ENCODE results near the gene CDH4.

The CDH4 gene

DNA sequence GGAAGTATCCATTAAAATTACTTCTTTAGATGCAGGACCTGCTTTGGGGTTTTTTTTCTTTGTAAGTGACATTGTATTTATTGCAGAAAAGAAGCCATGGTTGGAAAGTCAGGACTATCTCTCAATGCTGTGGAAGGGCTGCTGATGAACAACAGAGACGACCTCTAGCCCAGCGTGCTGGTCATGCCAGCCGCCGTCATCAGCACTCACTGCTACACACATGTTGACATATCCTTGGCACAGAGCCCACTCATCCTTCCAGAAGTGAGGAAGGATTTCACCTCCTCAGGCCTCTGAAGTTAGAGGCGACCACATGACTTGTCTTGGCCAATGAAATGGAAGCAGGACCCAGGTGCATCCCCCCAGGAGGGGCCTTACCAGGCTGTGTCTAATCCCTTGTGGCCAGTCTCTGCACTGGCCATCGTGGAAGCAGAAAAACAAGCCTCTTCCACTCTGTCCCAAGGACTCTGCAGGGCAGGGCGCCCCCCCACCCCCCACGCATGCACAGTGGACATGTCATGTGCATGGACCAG is 470.2 kb downstream of the CDH4 start:
- no peaks in the 10 kb centered on the region for H3K4me1 ChIP-seq (ENCODE audit: control insufficient read depth in 1 of 2, insufficient read depth in 2 of 2, low read length in 2 of 2)
- H3K4me3 ChIP-seq (ENCODE audit: low read depth in 1 of 2, low read length in 2 of 2): no peak overlapping the region
- H3K27ac ChIP-seq (ENCODE audit: low read depth, low read length): no peak overlapping the region
- peaks cover 0 to 6% of the 10 kb centered on the region in 2 donors for H3K9me3 ChIP-seq (ENCODE audit: control insufficient read depth in 1 of 2, low read length in 2 of 2)
- no peaks in the 10 kb centered on the region for H3K36me3 ChIP-seq (ENCODE audit: control insufficient read depth in 1 of 2, insufficient read depth in 2 of 2, low read length in 2 of 2)
- H3K27me3 ChIP-seq (ENCODE audit: control insufficient read depth in 1 of 2, insufficient read depth in 2 of 2, low read length in 2 of 2): peaks cover 0 to 7% of the 10 kb centered on the region in 2 donors
- no peak overlapping the region for H3K9ac ChIP-seq (ENCODE audit: low read depth in 1 of 2, low read length in 2 of 2)

DNA sequence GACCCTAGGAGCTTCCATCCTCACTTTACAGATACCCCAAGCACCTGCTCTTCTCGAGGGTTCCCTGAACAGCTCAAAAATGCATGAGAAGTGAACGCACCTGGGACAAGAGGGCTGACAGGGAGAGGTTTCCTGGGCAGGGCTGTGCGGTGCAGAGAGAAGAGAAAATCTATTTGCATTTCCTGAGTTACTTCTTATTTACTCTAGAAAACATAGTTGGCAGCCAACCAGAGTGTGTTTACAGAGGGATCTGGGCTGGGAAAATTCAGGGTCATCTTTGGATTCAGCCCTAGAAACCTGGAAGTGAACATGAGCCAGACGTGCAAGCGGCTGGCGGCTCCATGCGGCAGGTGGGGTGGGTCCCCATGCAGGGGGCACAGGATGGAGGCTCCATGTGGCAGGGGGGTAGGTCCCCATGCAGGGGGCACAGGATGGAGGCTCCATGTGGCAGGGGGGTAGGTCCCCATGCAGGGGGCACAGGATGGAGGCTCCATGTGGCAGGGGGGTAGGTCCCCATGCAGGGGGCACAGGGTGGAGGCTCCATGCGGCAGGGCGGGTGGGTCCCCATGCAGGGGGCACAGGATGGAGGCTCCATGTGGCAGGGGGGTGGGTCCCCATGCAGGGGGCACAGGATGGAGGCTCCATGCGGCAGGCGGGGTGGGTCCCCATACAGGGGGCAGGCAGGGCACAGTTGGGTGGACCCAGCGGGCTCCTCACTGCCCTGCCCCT is 471.6 kb downstream of the CDH4 start:
- no peak overlapping the region for H3K4me3 ChIP-seq (ENCODE audit: low read depth in 1 of 2, low read length in 2 of 2)
- peaks cover 0 to 7% of the 10 kb centered on the region in 2 donors for H3K27me3 ChIP-seq (ENCODE audit: control insufficient read depth in 1 of 2, insufficient read depth in 2 of 2, low read length in 2 of 2)
- H3K36me3 ChIP-seq (ENCODE audit: control insufficient read depth in 1 of 2, insufficient read depth in 2 of 2, low read length in 2 of 2): no peaks in the 10 kb centered on the region
- H3K27ac ChIP-seq (ENCODE audit: low read depth, low read length): no peak overlapping the region
- H3K9me3 ChIP-seq (ENCODE audit: control insufficient read depth in 1 of 2, low read length in 2 of 2): peaks cover 0 to 6% of the 10 kb centered on the region in 2 donors
- no peaks in the 10 kb centered on the region for H3K4me1 ChIP-seq (ENCODE audit: control insufficient read depth in 1 of 2, insufficient read depth in 2 of 2, low read length in 2 of 2)
- H3K9ac ChIP-seq (ENCODE audit: low read depth in 1 of 2, low read length in 2 of 2): no peak overlapping the region

DNA sequence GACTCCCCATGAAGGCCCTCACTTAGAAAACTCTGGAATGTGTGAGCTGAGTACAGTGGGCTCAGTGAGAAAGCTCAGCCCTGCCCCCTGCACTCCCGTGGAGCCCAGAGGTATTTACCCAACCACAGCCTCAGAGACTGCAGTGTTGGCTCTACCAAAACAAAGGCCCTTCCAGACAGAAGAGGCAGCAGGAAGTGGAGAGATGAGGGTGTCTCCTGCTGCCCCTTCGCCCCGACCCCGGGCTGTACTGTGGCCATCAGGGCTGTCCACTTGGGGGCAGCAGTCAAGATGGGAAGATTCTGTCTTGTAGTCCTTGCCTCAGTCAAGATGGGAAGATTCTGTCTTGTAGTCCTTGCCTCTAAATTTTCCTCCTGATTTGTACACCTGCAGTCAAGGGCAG is 472.3 kb downstream of the CDH4 start:
- H3K27me3 ChIP-seq (ENCODE audit: control insufficient read depth in 1 of 2, insufficient read depth in 2 of 2, low read length in 2 of 2): peaks cover 0 to 7% of the 10 kb centered on the region in 2 donors
- H3K4me1 ChIP-seq (ENCODE audit: control insufficient read depth in 1 of 2, insufficient read depth in 2 of 2, low read length in 2 of 2): no peaks in the 10 kb centered on the region

DNA sequence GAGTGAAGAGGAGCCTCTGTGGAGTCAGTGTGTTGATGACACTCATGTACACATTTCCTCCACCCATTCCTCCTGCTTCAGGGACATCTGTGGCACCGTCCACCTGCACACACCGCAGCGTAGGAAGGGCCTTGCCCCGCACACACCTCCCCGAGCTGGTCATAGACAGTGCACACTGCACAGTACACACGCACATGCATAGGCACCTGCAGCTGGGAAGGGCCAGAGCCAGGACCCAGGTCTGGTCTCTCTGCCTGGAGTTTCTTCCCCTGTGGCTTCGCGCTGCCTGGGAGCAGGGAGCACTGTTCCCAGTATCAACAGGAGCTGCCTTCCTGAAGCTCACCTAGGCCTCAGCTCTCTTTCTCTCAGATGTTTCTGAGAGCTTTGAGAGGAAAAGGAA is 473.1 kb downstream of the CDH4 start:
- Histone ChIP-seq H3K27ac (ENCODE audit: low read depth, low read length) (no peak overlapping the region), H3K4me3 (ENCODE audit: low read depth in 1 of 2, low read length in 2 of 2) (no peak overlapping the region)

More for the DNA sequence above, 472.3 kb downstream of the CDH4 start:
- Histone ChIP-seq H3K36me3 (ENCODE audit: control insufficient read depth in 1 of 2, insufficient read depth in 2 of 2, low read length in 2 of 2) (no peaks in the 10 kb centered on the region), H3K27ac (ENCODE audit: low read depth, low read length) (no peak overlapping the region), H3K4me3 (ENCODE audit: low read depth in 1 of 2, low read length in 2 of 2) (no peak overlapping the region), H3K9me3 (ENCODE audit: control insufficient read depth in 1 of 2, low read length in 2 of 2) (peaks cover 0 to 6% of the 10 kb centered on the region in 2 donors), H3K9ac (ENCODE audit: low read depth in 1 of 2, low read length in 2 of 2) (no peak overlapping the region)

DNA sequence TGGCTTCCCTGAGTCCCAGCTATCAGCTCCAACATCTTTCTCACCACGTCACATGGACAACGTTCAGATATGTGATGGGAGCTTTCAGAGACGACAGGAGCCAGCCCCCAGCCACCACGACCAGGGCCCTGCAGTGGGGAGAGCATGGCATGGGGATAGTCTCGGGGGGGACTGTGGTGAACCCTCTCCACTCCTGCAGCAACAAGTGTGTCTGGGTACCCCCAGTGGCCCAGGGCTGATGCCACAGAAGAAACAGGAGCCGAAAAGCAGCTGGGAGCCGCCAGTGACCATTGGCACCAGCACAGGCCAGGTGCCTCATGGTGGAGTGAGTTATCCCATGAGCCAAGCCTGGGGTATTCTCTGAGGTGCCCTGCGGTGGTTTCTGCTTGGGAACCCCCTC is 473.9 kb downstream of the CDH4 start:
- Histone ChIP-seq H3K4me3 (ENCODE audit: low read depth in 1 of 2, low read length in 2 of 2) (no peak overlapping the region), H3K4me1 (ENCODE audit: control insufficient read depth in 1 of 2, insufficient read depth in 2 of 2, low read length in 2 of 2) (no peaks in the 10 kb centered on the region), H3K9me3 (ENCODE audit: control insufficient read depth in 1 of 2, low read length in 2 of 2) (peaks cover 0 to 6% of the 10 kb centered on the region in 2 donors), H3K27ac (ENCODE audit: low read depth, low read length) (no peak overlapping the region), H3K9ac (ENCODE audit: low read depth in 1 of 2, low read length in 2 of 2) (no peak overlapping the region), H3K27me3 (ENCODE audit: control insufficient read depth in 1 of 2, insufficient read depth in 2 of 2, low read length in 2 of 2) (no peaks in the 10 kb centered on the region), H3K36me3 (ENCODE audit: control insufficient read depth in 1 of 2, insufficient read depth in 2 of 2, low read length in 2 of 2) (no peaks in the 10 kb centered on the region)

More for the DNA sequence above, 473.1 kb downstream of the CDH4 start:
- Histone ChIP-seq H3K36me3 (ENCODE audit: control insufficient read depth in 1 of 2, insufficient read depth in 2 of 2, low read length in 2 of 2) (no peaks in the 10 kb centered on the region), H3K9me3 (ENCODE audit: control insufficient read depth in 1 of 2, low read length in 2 of 2) (peaks cover 0 to 6% of the 10 kb centered on the region in 2 donors), H3K27me3 (ENCODE audit: control insufficient read depth in 1 of 2, insufficient read depth in 2 of 2, low read length in 2 of 2) (peaks cover 0 to 3% of the 10 kb centered on the region in 2 donors), H3K4me1 (ENCODE audit: control insufficient read depth in 1 of 2, insufficient read depth in 2 of 2, low read length in 2 of 2) (no peaks in the 10 kb centered on the region), H3K9ac (ENCODE audit: low read depth in 1 of 2, low read length in 2 of 2) (no peak overlapping the region)

DNA sequence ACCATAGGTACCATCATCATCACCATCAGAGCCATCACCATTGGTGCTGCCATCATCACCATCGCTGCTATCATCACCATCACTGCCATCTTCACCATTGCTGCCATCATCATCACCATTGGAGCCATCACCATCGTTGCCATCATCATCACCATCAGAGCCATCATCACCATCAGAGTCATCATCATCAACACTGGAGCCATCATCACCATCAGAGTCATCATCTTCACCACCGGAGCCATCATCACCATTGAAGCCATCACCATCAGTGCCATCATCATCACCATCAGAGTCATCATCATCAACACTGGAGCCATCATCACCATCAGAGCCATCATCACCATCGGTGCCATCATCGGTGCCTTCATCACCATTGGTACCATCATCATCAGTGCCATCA is 474.9 kb downstream of the CDH4 start:
- Histone ChIP-seq H3K4me1 (ENCODE audit: control insufficient read depth in 1 of 2, insufficient read depth in 2 of 2, low read length in 2 of 2) (no peaks in the 10 kb centered on the region), H3K36me3 (ENCODE audit: control insufficient read depth in 1 of 2, insufficient read depth in 2 of 2, low read length in 2 of 2) (no peaks in the 10 kb centered on the region), H3K27me3 (ENCODE audit: control insufficient read depth in 1 of 2, insufficient read depth in 2 of 2, low read length in 2 of 2) (no peaks in the 10 kb centered on the region), H3K9ac (ENCODE audit: low read depth in 1 of 2, low read length in 2 of 2) (no peak overlapping the region), H3K27ac (ENCODE audit: low read depth, low read length) (no peak overlapping the region), H3K9me3 (ENCODE audit: control insufficient read depth in 1 of 2, low read length in 2 of 2) (peaks cover 0 to 6% of the 10 kb centered on the region in 2 donors), H3K4me3 (ENCODE audit: low read depth in 1 of 2, low read length in 2 of 2) (no peak overlapping the region)

DNA sequence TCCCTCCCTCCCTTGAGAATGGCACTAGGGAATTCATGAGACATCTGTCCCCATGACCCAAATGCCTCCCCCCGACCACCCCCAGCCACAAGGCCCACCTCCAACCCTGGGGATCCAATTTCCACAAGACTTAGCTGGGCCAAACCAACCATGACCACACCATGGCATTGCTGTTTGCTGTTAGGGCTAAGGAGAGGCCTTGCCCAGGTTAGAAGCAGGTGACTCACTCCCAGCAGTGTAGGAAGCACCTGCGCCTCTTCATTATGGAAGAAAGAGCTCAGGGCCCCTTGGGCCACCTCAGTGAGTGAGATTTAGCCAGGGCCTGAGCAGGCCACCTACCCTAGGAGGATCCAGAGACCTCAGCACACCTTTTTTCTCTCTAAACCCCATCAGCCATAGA is 475.7 kb downstream of the CDH4 start:
- H3K27me3 ChIP-seq (ENCODE audit: control insufficient read depth in 1 of 2, insufficient read depth in 2 of 2, low read length in 2 of 2): no peaks in the 10 kb centered on the region
- peaks cover 0 to 6% of the 10 kb centered on the region in 2 donors for H3K9me3 ChIP-seq (ENCODE audit: control insufficient read depth in 1 of 2, low read length in 2 of 2)
- no peak overlapping the region for H3K4me3 ChIP-seq (ENCODE audit: low read depth in 1 of 2, low read length in 2 of 2)
- no peaks in the 10 kb centered on the region for H3K4me1 ChIP-seq (ENCODE audit: control insufficient read depth in 1 of 2, insufficient read depth in 2 of 2, low read length in 2 of 2)
- H3K36me3 ChIP-seq (ENCODE audit: control insufficient read depth in 1 of 2, insufficient read depth in 2 of 2, low read length in 2 of 2): no peaks in the 10 kb centered on the region
- no peak overlapping the region for H3K27ac ChIP-seq (ENCODE audit: low read depth, low read length)
- H3K9ac ChIP-seq (ENCODE audit: low read depth in 1 of 2, low read length in 2 of 2): no peak overlapping the region

DNA sequence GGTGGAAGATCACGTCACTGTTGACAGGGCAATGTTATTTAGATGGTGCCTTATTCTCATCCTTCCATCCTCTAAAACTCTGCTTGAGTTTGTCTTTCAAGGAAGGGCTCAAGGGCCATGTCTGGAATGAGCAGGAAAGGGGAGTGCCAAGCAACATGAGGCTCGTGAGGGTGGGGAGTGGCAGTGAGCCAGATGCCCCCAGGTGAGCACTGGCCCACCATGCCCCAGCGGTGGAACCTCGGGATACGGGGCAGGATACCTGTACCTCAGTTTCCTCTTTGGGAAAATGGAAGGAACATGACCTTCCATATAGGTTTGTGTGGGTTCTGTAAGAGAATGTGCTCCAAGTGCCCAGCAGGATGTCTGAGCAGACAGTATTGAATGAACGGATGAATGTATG is 476.3 kb downstream of the CDH4 start:
- Histone ChIP-seq H3K4me1 (ENCODE audit: control insufficient read depth in 1 of 2, insufficient read depth in 2 of 2, low read length in 2 of 2) (no peaks in the 10 kb centered on the region), H3K9me3 (ENCODE audit: control insufficient read depth in 1 of 2, low read length in 2 of 2) (peaks cover 0 to 6% of the 10 kb centered on the region in 2 donors), H3K27ac (ENCODE audit: low read depth, low read length) (no peak overlapping the region), H3K36me3 (ENCODE audit: control insufficient read depth in 1 of 2, insufficient read depth in 2 of 2, low read length in 2 of 2) (no peaks in the 10 kb centered on the region), H3K27me3 (ENCODE audit: control insufficient read depth in 1 of 2, insufficient read depth in 2 of 2, low read length in 2 of 2) (no peaks in the 10 kb centered on the region), H3K4me3 (ENCODE audit: low read depth in 1 of 2, low read length in 2 of 2) (no peak overlapping the region), H3K9ac (ENCODE audit: low read depth in 1 of 2, low read length in 2 of 2) (no peak overlapping the region)

DNA sequence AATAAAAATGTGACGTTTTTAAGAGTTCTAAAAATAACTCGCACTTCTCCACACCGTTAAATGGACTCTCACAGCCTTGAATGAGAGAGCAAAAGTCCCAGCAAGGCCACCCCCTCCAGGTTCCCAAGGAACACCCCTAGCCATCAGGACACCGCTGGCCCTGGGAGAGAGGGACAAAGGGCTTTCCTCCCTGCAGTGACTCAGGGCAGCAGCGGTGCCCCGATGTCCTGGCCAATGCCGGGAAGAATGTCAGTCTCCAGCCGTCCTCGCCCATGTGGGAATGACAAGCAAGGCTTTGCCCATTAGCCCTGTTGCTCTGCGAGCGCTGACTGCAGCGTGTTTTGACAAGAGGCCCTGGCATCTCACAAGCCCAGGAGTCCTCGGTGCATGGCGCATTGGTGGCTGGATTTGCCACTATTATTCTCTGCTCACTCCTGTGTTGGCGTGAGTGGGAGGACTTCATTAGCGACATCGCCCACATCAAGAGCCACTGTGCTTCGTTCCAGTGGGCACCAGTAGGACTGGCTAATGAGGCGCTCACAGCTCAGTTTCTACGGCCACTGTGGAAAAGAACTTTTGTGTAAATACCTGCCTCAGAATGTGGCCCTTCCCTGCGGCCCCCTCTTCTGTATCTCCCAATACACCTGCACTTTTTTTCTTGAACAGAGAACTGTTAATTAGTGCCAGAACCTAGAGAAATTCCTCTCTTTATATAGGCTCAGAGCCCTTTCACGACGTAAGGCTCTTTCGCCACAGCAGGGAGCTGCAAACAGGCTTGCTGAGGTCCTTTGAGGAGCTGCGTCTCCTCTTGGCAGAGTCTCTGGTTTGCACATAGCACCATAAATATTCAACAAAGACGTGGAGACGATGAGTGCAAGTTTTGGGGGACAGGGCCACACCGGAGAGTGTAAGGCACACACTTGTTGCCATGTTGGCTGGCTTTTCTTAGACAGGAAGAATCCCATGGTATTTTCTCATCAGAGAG is 477.0 kb downstream of the CDH4 start:
- Histone ChIP-seq H3K27ac (ENCODE audit: low read depth, low read length) (no peak overlapping the region), H3K27me3 (ENCODE audit: control insufficient read depth in 1 of 2, insufficient read depth in 2 of 2, low read length in 2 of 2) (no peaks in the 10 kb centered on the region), H3K4me1 (ENCODE audit: control insufficient read depth in 1 of 2, insufficient read depth in 2 of 2, low read length in 2 of 2) (no peaks in the 10 kb centered on the region), H3K4me3 (ENCODE audit: low read depth in 1 of 2, low read length in 2 of 2) (no peak overlapping the region), H3K36me3 (ENCODE audit: control insufficient read depth in 1 of 2, insufficient read depth in 2 of 2, low read length in 2 of 2) (no peaks in the 10 kb centered on the region), H3K9me3 (ENCODE audit: control insufficient read depth in 1 of 2, low read length in 2 of 2) (peaks cover 0 to 6% of the 10 kb centered on the region in 2 donors), H3K9ac (ENCODE audit: low read depth in 1 of 2, low read length in 2 of 2) (no peak overlapping the region)
